ENCODE results near the gene FGF18. TPM values are rescaled to one million over a fixed set of nuclear protein-coding genes. Genes with fewer than 3 reads are reported as not detected.
A peak's percentile ranks its signal among the peaks of the same experiment; 100 is the strongest.

Gene FGF18
- total and polyA plus RNA-seq, 2 experiments from 2014 or later, result 1.00 to 7.2 TPM

- Histone ChIP-seq H3K4me2 (no peak overlapping the region), H3K79me2 (no peaks in the 10 kb centered on the region), H3K4me1 (ENCODE audit: insufficient read depth) (peaks cover 4% of the 10 kb centered on the region), H3K27ac (no peak overlapping the region), H2AFZ (no peak overlapping the region), H3K9me2 (replicated peaks; ENCODE audit: insufficient read depth) (no peaks in the 10 kb centered on the region), H4K20me1 (ENCODE audit: insufficient read depth, poor library complexity, severe bottlenecking) (no peaks in the 10 kb centered on the region), H3K9me3 (ENCODE audit: low read depth) (no peaks in the 10 kb centered on the region), H3K4me3 (no peak overlapping the region), H3K36me3 (replicated peaks; ENCODE audit: insufficient read depth, low read depth) (no peaks in the 10 kb centered on the region), H3K27me3 (no peaks in the 10 kb centered on the region)
- 89% methylated on average over 4 of the region's 4 CpGs for WGBS (ENCODE audit: low lambda C conversion rate, missing lambda C conversion rate)
- TF ChIP-seq EZH2 (IDR thresholded peaks at IDR 0.05; ENCODE audit: borderline replicate concordance), result no peak
- TF ChIP-seq, protein P1, sequence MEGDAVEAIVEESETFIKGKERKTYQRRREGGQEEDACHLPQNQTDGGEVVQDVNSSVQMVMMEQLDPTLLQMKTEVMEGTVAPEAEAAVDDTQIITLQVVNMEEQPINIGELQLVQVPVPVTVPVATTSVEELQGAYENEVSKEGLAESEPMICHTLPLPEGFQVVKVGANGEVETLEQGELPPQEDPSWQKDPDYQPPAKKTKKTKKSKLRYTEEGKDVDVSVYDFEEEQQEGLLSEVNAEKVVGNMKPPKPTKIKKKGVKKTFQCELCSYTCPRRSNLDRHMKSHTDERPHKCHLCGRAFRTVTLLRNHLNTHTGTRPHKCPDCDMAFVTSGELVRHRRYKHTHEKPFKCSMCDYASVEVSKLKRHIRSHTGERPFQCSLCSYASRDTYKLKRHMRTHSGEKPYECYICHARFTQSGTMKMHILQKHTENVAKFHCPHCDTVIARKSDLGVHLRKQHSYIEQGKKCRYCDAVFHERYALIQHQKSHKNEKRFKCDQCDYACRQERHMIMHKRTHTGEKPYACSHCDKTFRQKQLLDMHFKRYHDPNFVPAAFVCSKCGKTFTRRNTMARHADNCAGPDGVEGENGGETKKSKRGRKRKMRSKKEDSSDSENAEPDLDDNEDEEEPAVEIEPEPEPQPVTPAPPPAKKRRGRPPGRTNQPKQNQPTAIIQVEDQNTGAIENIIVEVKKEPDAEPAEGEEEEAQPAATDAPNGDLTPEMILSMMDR (IDR thresholded peaks at IDR 0.05; ENCODE audit: poor library complexity), result no peak
- no peak for TF ChIP-seq EZH2phosphoT487 (IDR thresholded peaks at IDR 0.05; ENCODE audit: low read depth, severe bottlenecking, unreplicated experiment)
- DNase-seq (ENCODE audit: low spot score), result no peak
Observed at GRCh38 chr5:171482434-171482730, 62.9 kb downstream of the FGF18 start.

DNA sequence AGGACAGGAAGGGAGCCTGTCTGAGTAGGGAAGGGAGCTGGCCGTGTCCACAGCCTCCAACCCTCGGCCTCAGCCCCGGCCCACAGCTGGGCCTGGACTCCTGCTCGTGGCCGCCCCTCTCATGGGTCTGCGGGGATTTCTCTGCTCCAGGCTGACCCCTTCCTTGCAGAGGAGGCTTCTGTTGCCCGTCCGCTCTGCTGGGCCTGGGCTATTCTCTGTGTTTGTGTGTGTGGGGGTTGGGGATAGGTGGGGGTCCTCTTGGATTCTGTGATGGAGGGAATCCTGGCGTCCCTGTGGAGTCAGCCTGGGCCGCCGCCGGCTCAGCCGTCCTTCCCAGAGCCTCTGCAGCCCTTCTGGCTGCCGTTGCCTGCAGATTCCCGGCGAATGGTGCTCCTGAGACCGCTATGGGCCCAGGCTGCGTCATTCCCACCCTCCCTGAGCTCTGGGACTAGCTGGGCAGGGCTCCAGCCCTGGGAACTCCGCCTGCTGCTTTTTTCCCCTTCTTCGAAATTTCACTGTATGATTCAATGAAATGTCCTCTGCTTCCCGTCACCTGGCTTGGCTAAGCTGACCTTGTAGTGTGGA is 64.2 kb downstream of the FGF18 start:
- Histone ChIP-seq H3K4me3 (no peak overlapping the region), H3K79me2 (no peaks in the 10 kb centered on the region), H3K4me2 (no peak overlapping the region), H3K27ac (no peak overlapping the region), H4K20me1 (ENCODE audit: insufficient read depth, poor library complexity, severe bottlenecking) (no peaks in the 10 kb centered on the region), H3K4me1 (ENCODE audit: insufficient read depth) (peaks cover 4% of the 10 kb centered on the region), H3K9me2 (replicated peaks; ENCODE audit: insufficient read depth) (no peaks in the 10 kb centered on the region), H3K27me3 (no peaks in the 10 kb centered on the region), H3K36me3 (replicated peaks; ENCODE audit: insufficient read depth, low read depth) (no peaks in the 10 kb centered on the region), H2AFZ (no peak overlapping the region), H3K9me3 (ENCODE audit: low read depth) (no peaks in the 10 kb centered on the region)
- 83% methylated on average over 20 of the region's 21 CpGs for WGBS (ENCODE audit: low lambda C conversion rate, missing lambda C conversion rate)
- no peak for DNase-seq (ENCODE audit: low spot score)
- TF ChIP-seq EZH2phosphoT487 (IDR thresholded peaks at IDR 0.05; ENCODE audit: low read depth, severe bottlenecking, unreplicated experiment) (no peak), EZH2 (IDR thresholded peaks at IDR 0.05; ENCODE audit: borderline replicate concordance) (no peak)

- H2AFZ ChIP-seq, result no peak overlapping the region
- H3K9me3 ChIP-seq (ENCODE audit: low read depth), result no peaks in the 10 kb centered on the region
- no peaks in the 10 kb centered on the region for H4K20me1 ChIP-seq (ENCODE audit: insufficient read depth, poor library complexity, severe bottlenecking)
- no peak overlapping the region for H3K4me3 ChIP-seq
- DNase-seq (ENCODE audit: low spot score), result no peak
- TF ChIP-seq EZH2 (IDR thresholded peaks at IDR 0.05; ENCODE audit: borderline replicate concordance) (no peak), EZH2phosphoT487 (IDR thresholded peaks at IDR 0.05; ENCODE audit: low read depth, severe bottlenecking, unreplicated experiment) (no peak)
- TF ChIP-seq, protein P1 (IDR thresholded peaks at IDR 0.05; ENCODE audit: poor library complexity), result peak; percentile 54
- H3K4me1 ChIP-seq (ENCODE audit: insufficient read depth), result peaks cover 4% of the 10 kb centered on the region
- no peaks in the 10 kb centered on the region for H3K27me3 ChIP-seq
- H3K4me2 ChIP-seq, result no peak overlapping the region
- H3K79me2 ChIP-seq, result no peaks in the 10 kb centered on the region
- H3K36me3 ChIP-seq (replicated peaks; ENCODE audit: insufficient read depth, low read depth), result no peaks in the 10 kb centered on the region
- H3K9me2 ChIP-seq (replicated peaks; ENCODE audit: insufficient read depth), result no peaks in the 10 kb centered on the region
- H3K27ac ChIP-seq, result no peak overlapping the region
- 62% methylated on average over 6 of the region's 7 CpGs for WGBS (ENCODE audit: low lambda C conversion rate, missing lambda C conversion rate)
Observed at GRCh38 chr5:171484460-171484899, 65.0 kb downstream of the FGF18 start.

GRCh38 chr5:171485668-171486067 is 66.2 kb downstream of the FGF18 start:
- Histone ChIP-seq H3K4me3 (no peak overlapping the region), H4K20me1 (ENCODE audit: insufficient read depth, poor library complexity, severe bottlenecking) (no peaks in the 10 kb centered on the region), H3K4me1 (ENCODE audit: insufficient read depth) (no peaks in the 10 kb centered on the region), H3K9me3 (ENCODE audit: low read depth) (no peaks in the 10 kb centered on the region), H2AFZ (no peak overlapping the region), H3K27me3 (no peaks in the 10 kb centered on the region), H3K27ac (no peak overlapping the region), H3K36me3 (replicated peaks; ENCODE audit: insufficient read depth, low read depth) (no peaks in the 10 kb centered on the region), H3K79me2 (no peaks in the 10 kb centered on the region), H3K9me2 (replicated peaks; ENCODE audit: insufficient read depth) (no peaks in the 10 kb centered on the region), H3K4me2 (no peak overlapping the region)
- WGBS (ENCODE audit: low lambda C conversion rate, missing lambda C conversion rate), result 85% methylated on average over 4 of the region's 4 CpGs
- no peak for DNase-seq (ENCODE audit: low spot score)
- TF ChIP-seq EZH2phosphoT487 (IDR thresholded peaks at IDR 0.05; ENCODE audit: low read depth, severe bottlenecking, unreplicated experiment) (no peak), EZH2 (IDR thresholded peaks at IDR 0.05; ENCODE audit: borderline replicate concordance) (no peak)
- TF ChIP-seq, protein P1 (IDR thresholded peaks at IDR 0.05; ENCODE audit: poor library complexity), result no peak

All from hepatocyte (in vitro differentiated cells).